GM23338 (cell line): ENCODE data around the gene LAMB1. TPM values are rescaled to one million over a fixed set of nuclear protein-coding genes. Genes with fewer than 3 reads are reported as not detected.

Source experiments
- ATAC-seq: fragments of 200-7000 bp; cut with Tn5 transposase; 3 replicates; pipeline ENCODE4 v1.9.1; 2020
- DNase-seq: peaks from one replicate; pipeline ENCODE4 v3.0.0-alpha.2; 2015; ENCODE audit warnings: low spot score
- H2AFZ ChIP-seq: fragments of 200-600 bp; sonication (generic); 2 replicates; pipeline ENCODE4 v1.8.0; 2016; ENCODE audit warnings: antibody characterized with exemption, mild to moderate bottlenecking, moderate library complexity
- H3F3A ChIP-seq: fragments of 200-600 bp; sonication (generic); replicated peaks from 2 replicates; pipeline ENCODE4 v1.8.0; 2017; ENCODE audit warnings: antibody characterized with exemption, mixed run types, low read depth
- H3K27ac ChIP-seq: fragments of 200-600 bp; sonication (generic); 2 replicates; pipeline ENCODE4 v1.6.1; 2016; ENCODE audit warnings: low read depth
- H3K27me3 ChIP-seq: fragments of 200-600 bp; sonication (generic); 2 replicates; pipeline ENCODE4 v1.8.0; 2016; ENCODE audit warnings: mild to moderate bottlenecking, mixed run types, moderate library complexity; ENCODE audit not compliant: insufficient read depth
- H3K36me3 ChIP-seq: fragments of 200-600 bp; sonication (generic); 2 replicates; pipeline ENCODE4 v1.8.0; 2016; ENCODE audit warnings: mild to moderate bottlenecking; ENCODE audit not compliant: insufficient read depth
- H3K4me1 ChIP-seq: fragments of 200-600 bp; sonication (generic); 2 replicates; pipeline ENCODE4 v1.8.0; 2016; ENCODE audit warnings: mild to moderate bottlenecking, moderate library complexity; ENCODE audit not compliant: insufficient read depth
- H3K4me2 ChIP-seq: fragments of 200-600 bp; sonication (generic); 2 replicates; pipeline ENCODE4 v1.7.1; 2017; ENCODE audit warnings: mixed run types
- H3K4me3 ChIP-seq: fragments of 200-600 bp; sonication (generic); 2 replicates; pipeline ENCODE4 v1.6.1; 2016; ENCODE audit warnings: mixed run types
- H3K79me2 ChIP-seq: fragments of 200-600 bp; sonication (generic); replicated peaks from 2 replicates; pipeline ENCODE4 v1.8.0; 2017; ENCODE audit warnings: mild to moderate bottlenecking; ENCODE audit not compliant: insufficient read depth
- H3K9me2 ChIP-seq: fragments of 200-600 bp; sonication (generic); 2 replicates; pipeline ENCODE4 v1.8.0; 2017; ENCODE audit not compliant: insufficient read depth
- H4K20me1 ChIP-seq: fragments of 200-600 bp; sonication (generic); replicated peaks from 2 replicates; pipeline ENCODE4 v1.8.0; 2017; ENCODE audit warnings: mild to moderate bottlenecking; ENCODE audit not compliant: insufficient read depth
- H3K27ac Mint-ChIP-seq: 2 replicates; pipeline ENCODE4 v1.8.0; 2020; ENCODE audit warnings: inconsistent platforms, mild to moderate bottlenecking, moderate library complexity, mixed read lengths
- H3K27me3 Mint-ChIP-seq: 3 replicates; pipeline ENCODE4 v1.8.0; 2022; ENCODE audit warnings: low read depth, mild to moderate bottlenecking, moderate library complexity, mixed read lengths, inconsistent platforms; ENCODE audit not compliant: insufficient read depth, poor library complexity
- H3K36me3 Mint-ChIP-seq: 3 replicates; pipeline ENCODE4 v1.8.0; 2021; ENCODE audit warnings: low read depth, mild to moderate bottlenecking, inconsistent platforms, moderate library complexity, mixed read lengths
- H3K4me1 Mint-ChIP-seq: 3 replicates; pipeline ENCODE4 v1.8.0; 2020; ENCODE audit warnings: mild to moderate bottlenecking, inconsistent platforms, mixed read lengths
- H3K4me3 Mint-ChIP-seq: 3 replicates; pipeline ENCODE4 v1.8.0; 2021; ENCODE audit warnings: moderate library complexity, mild to moderate bottlenecking, inconsistent platforms, mixed read lengths
- H3K9me3 Mint-ChIP-seq: 3 replicates; pipeline ENCODE4 v1.8.0; 2020; ENCODE audit warnings: moderate library complexity, mild to moderate bottlenecking, inconsistent platforms, mixed read lengths
- CREB1 ChIP-seq: fragments of 250-450 bp; sonication (Bioruptor Pico); IDR thresholded peaks from 2 replicates; pipeline ENCODE4 v1.5.0; 2020; ENCODE audit warnings: low read depth, mild to moderate bottlenecking, moderate library complexity
- EZH2 ChIP-seq: fragments of 200-600 bp; sonication (generic); IDR thresholded peaks from one replicate; pipeline ENCODE4 v1.8.0; 2017; ENCODE audit warnings: antibody characterized with exemption, mild to moderate bottlenecking, low read depth; ENCODE audit not compliant: unreplicated experiment
- EZH2phosphoT487 ChIP-seq: fragments of 200-600 bp; sonication (generic); IDR thresholded peaks from one replicate; pipeline ENCODE4 v1.8.1; 2018; ENCODE audit warnings: antibody characterized with exemption; ENCODE audit not compliant: unreplicated experiment
- JUNB ChIP-seq: IDR thresholded peaks from one replicate; pipeline ENCODE4 v1.6.1; 2016; ENCODE audit warnings: antibody characterized with exemption; ENCODE audit not compliant: unreplicated experiment
- NANOG ChIP-seq: IDR thresholded peaks from 2 replicates; pipeline ENCODE4 v1.6.1; 2016; ENCODE audit warnings: antibody characterized with exemption, borderline replicate concordance
- POLR2AphosphoS5 ChIP-seq: IDR thresholded peaks from 2 replicates; pipeline ENCODE4 v1.6.1; 2016; ENCODE audit warnings: antibody characterized with exemption, low read depth
- STAT1 ChIP-seq: IDR thresholded peaks from one replicate; pipeline ENCODE4 v1.6.1; 2016; ENCODE audit warnings: antibody characterized with exemption; ENCODE audit not compliant: unreplicated experiment
- ZNF114 ChIP-seq: fragments of 250-450 bp; sonication (Bioruptor Pico); IDR thresholded peaks from 2 replicates; pipeline ENCODE4 v1.5.0; 2020; ENCODE audit warnings: mild to moderate bottlenecking, moderate library complexity
- ZNF331 ChIP-seq: fragments of 250-450 bp; sonication (Bioruptor Pico); IDR thresholded peaks from 2 replicates; pipeline ENCODE4 v1.5.0; 2020; ENCODE audit warnings: low read depth, mild to moderate bottlenecking, moderate library complexity
- polyA plus RNA-seq: library from polyadenylated mRNA; unstranded; fragments of >200 nt; fragmentation: Nextera tagmentation; extraction: Ambion mirVana; gene quantifications from 2 replicates; pipeline ENCODE4 v1.2.1, GENCODE V29; 2016
- total RNA-seq: library from RNA; depleted of rRNA; stranded (reverse); fragments of >200 nt; shearing (Covaris generic); gene quantifications from 2 replicates; pipeline ENCODE4 v1.2.3, GENCODE V29; 2014
- TF ChIP-seq, protein P1 (sequence below): IDR thresholded peaks from one replicate; pipeline ENCODE4 v1.6.1; 2018; ENCODE audit warnings: antibody characterized with exemption; ENCODE audit not compliant: unreplicated experiment
- TF ChIP-seq, protein P2 (sequence below): IDR thresholded peaks from 2 replicates; pipeline ENCODE4 v1.6.1; 2016; ENCODE audit warnings: antibody characterized with exemption
- TF ChIP-seq, protein P3 (sequence below): fragments of 250-450 bp; sonication (Bioruptor Pico); IDR thresholded peaks from 2 replicates; pipeline ENCODE4 v1.5.0; 2020; ENCODE audit warnings: mild to moderate bottlenecking, moderate library complexity
- TF ChIP-seq, protein P4 (sequence below), 2 experiments: fragments of 200-600 bp in 1 of 2; sonication (generic) in 1 of 2; conservative IDR thresholded peaks; 2 replicates each; pipeline versions ENCODE4 v1.5.1 to v1.6.1; 2016 to 2017; ENCODE audit warnings: antibody characterized with exemption in 2 of 2, low read depth in 2 of 2, mild to moderate bottlenecking in 2 of 2, moderate library complexity in 1 of 2

Gene LAMB1
- total and polyA plus RNA-seq, 2 experiments from 2014 or later, result 53.5 to 57.8 TPM

DNA sequence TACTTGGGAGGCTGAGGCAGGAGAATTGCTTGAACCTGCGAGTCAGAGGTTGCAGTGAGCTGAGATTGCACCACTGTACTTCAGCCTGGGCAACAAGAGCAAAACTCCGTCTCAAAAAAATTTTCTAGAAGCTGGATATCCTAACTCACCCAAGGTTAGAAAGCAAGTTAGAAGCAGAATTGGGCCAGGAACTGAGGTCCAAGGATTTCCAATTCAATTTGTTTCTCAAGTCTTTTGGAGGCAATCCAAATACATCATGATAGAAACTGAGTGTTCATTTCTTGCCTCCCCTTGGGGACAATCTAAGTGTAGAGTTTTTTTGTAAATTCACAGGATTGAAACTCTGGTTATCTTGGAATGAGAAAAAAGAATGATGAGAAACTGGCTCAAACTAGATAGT, 45.5 kb downstream of the LAMB1 start:
- H3K4me3 Mint-ChIP-seq, result no peak overlapping the region
- Histone ChIP-seq H4K20me1 (no peaks in the 10 kb centered on the region), H3K27me3 (no peaks in the 10 kb centered on the region), H3K4me2 (no peak overlapping the region), H3K79me2 (no peaks in the 10 kb centered on the region), H3K36me3 (peaks cover 5% of the 10 kb centered on the region; the same call in 1 of the 2 replicates), H3F3A (no peaks in the 10 kb centered on the region), H2AFZ (no peak overlapping the region), H3K9me2 (no peaks in the 10 kb centered on the region), H3K27ac (no peak overlapping the region), H3K4me1 (peaks cover 25% of the 10 kb centered on the region), H3K4me3 (no peak overlapping the region)
- ATAC-seq, result no peak
- peaks cover 43% of the 10 kb centered on the region for H3K4me1 Mint-ChIP-seq
- TF ChIP-seq, protein P1, sequence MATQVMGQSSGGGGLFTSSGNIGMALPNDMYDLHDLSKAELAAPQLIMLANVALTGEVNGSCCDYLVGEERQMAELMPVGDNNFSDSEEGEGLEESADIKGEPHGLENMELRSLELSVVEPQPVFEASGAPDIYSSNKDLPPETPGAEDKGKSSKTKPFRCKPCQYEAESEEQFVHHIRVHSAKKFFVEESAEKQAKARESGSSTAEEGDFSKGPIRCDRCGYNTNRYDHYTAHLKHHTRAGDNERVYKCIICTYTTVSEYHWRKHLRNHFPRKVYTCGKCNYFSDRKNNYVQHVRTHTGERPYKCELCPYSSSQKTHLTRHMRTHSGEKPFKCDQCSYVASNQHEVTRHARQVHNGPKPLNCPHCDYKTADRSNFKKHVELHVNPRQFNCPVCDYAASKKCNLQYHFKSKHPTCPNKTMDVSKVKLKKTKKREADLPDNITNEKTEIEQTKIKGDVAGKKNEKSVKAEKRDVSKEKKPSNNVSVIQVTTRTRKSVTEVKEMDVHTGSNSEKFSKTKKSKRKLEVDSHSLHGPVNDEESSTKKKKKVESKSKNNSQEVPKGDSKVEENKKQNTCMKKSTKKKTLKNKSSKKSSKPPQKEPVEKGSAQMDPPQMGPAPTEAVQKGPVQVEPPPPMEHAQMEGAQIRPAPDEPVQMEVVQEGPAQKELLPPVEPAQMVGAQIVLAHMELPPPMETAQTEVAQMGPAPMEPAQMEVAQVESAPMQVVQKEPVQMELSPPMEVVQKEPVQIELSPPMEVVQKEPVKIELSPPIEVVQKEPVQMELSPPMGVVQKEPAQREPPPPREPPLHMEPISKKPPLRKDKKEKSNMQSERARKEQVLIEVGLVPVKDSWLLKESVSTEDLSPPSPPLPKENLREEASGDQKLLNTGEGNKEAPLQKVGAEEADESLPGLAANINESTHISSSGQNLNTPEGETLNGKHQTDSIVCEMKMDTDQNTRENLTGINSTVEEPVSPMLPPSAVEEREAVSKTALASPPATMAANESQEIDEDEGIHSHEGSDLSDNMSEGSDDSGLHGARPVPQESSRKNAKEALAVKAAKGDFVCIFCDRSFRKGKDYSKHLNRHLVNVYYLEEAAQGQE, result no peak
- TF ChIP-seq ZNF331 (CRISPR knock-in tag), result no peak
- TF ChIP-seq, protein P2, sequence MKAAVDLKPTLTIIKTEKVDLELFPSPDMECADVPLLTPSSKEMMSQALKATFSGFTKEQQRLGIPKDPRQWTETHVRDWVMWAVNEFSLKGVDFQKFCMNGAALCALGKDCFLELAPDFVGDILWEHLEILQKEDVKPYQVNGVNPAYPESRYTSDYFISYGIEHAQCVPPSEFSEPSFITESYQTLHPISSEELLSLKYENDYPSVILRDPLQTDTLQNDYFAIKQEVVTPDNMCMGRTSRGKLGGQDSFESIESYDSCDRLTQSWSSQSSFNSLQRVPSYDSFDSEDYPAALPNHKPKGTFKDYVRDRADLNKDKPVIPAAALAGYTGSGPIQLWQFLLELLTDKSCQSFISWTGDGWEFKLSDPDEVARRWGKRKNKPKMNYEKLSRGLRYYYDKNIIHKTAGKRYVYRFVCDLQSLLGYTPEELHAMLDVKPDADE, result no peak
- no peak for TF ChIP-seq STAT1
- TF ChIP-seq, protein P3, sequence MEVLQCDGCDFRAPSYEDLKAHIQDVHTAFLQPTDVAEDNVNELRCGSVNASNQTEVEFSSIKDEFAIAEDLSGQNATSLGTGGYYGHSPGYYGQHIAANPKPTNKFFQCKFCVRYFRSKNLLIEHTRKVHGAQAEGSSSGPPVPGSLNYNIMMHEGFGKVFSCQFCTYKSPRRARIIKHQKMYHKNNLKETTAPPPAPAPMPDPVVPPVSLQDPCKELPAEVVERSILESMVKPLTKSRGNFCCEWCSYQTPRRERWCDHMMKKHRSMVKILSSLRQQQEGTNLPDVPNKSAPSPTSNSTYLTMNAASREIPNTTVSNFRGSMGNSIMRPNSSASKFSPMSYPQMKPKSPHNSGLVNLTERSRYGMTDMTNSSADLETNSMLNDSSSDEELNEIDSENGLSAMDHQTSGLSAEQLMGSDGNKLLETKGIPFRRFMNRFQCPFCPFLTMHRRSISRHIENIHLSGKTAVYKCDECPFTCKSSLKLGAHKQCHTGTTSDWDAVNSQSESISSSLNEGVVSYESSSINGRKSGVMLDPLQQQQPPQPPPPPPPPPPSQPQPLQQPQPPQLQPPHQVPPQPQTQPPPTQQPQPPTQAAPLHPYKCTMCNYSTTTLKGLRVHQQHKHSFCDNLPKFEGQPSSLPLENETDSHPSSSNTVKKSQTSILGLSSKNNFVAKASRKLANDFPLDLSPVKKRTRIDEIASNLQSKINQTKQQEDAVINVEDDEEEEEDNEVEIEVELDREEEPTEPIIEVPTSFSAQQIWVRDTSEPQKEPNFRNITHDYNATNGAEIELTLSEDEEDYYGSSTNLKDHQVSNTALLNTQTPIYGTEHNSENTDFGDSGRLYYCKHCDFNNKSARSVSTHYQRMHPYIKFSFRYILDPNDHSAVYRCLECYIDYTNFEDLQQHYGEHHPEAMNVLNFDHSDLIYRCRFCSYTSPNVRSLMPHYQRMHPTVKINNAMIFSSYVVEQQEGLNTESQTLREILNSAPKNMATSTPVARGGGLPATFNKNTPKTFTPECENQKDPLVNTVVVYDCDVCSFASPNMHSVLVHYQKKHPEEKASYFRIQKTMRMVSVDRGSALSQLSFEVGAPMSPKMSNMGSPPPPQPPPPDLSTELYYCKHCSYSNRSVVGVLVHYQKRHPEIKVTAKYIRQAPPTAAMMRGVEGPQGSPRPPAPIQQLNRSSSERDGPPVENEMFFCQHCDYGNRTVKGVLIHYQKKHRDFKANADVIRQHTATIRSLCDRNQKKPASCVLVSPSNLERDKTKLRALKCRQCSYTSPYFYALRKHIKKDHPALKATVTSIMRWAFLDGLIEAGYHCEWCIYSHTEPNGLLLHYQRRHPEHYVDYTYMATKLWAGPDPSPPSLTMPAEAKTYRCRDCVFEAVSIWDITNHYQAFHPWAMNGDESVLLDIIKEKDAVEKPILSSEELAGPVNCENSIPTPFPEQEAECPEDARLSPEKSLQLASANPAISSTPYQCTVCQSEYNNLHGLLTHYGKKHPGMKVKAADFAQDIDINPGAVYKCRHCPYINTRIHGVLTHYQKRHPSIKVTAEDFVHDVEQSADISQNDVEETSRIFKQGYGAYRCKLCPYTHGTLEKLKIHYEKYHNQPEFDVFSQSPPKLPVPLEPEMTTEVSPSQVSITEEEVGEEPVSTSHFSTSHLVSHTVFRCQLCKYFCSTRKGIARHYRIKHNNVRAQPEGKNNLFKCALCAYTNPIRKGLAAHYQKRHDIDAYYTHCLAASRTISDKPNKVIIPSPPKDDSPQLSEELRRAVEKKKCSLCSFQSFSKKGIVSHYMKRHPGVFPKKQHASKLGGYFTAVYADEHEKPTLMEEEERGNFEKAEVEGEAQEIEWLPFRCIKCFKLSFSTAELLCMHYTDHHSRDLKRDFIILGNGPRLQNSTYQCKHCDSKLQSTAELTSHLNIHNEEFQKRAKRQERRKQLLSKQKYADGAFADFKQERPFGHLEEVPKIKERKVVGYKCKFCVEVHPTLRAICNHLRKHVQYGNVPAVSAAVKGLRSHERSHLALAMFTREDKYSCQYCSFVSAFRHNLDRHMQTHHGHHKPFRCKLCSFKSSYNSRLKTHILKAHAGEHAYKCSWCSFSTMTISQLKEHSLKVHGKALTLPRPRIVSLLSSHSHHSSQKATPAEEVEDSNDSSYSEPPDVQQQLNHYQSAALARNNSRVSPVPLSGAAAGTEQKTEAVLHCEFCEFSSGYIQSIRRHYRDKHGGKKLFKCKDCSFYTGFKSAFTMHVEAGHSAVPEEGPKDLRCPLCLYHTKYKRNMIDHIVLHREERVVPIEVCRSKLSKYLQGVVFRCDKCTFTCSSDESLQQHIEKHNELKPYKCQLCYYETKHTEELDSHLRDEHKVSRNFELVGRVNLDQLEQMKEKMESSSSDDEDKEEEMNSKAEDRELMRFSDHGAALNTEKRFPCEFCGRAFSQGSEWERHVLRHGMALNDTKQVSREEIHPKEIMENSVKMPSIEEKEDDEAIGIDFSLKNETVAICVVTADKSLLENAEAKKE (CRISPR knock-in tag), result no peak
- TF ChIP-seq JUNB, result no peak
- no peak for TF ChIP-seq POLR2AphosphoS5
- TF ChIP-seq, protein P4, sequence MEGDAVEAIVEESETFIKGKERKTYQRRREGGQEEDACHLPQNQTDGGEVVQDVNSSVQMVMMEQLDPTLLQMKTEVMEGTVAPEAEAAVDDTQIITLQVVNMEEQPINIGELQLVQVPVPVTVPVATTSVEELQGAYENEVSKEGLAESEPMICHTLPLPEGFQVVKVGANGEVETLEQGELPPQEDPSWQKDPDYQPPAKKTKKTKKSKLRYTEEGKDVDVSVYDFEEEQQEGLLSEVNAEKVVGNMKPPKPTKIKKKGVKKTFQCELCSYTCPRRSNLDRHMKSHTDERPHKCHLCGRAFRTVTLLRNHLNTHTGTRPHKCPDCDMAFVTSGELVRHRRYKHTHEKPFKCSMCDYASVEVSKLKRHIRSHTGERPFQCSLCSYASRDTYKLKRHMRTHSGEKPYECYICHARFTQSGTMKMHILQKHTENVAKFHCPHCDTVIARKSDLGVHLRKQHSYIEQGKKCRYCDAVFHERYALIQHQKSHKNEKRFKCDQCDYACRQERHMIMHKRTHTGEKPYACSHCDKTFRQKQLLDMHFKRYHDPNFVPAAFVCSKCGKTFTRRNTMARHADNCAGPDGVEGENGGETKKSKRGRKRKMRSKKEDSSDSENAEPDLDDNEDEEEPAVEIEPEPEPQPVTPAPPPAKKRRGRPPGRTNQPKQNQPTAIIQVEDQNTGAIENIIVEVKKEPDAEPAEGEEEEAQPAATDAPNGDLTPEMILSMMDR (conservative IDR thresholded peaks at IDR 0.05; ENCODE audit: low read depth in 2 of 2), result no peak
- no peak for TF ChIP-seq CREB1
- TF ChIP-seq NANOG, result no peak
- no peak for TF ChIP-seq EZH2
- no peak for TF ChIP-seq EZH2phosphoT487
- no peak for TF ChIP-seq ZNF114 (CRISPR knock-in tag)
- H3K36me3 Mint-ChIP-seq, result peaks cover 41% of the 10 kb centered on the region
- no peaks in the 10 kb centered on the region for H3K9me3 Mint-ChIP-seq
- no peak for DNase-seq
- no peak overlapping the region for H3K27ac Mint-ChIP-seq
- H3K27me3 Mint-ChIP-seq, result no peaks in the 10 kb centered on the region
